ENCODE measurements around the gene RPS19BP1.

RPS19BP1 gene

DNA sequence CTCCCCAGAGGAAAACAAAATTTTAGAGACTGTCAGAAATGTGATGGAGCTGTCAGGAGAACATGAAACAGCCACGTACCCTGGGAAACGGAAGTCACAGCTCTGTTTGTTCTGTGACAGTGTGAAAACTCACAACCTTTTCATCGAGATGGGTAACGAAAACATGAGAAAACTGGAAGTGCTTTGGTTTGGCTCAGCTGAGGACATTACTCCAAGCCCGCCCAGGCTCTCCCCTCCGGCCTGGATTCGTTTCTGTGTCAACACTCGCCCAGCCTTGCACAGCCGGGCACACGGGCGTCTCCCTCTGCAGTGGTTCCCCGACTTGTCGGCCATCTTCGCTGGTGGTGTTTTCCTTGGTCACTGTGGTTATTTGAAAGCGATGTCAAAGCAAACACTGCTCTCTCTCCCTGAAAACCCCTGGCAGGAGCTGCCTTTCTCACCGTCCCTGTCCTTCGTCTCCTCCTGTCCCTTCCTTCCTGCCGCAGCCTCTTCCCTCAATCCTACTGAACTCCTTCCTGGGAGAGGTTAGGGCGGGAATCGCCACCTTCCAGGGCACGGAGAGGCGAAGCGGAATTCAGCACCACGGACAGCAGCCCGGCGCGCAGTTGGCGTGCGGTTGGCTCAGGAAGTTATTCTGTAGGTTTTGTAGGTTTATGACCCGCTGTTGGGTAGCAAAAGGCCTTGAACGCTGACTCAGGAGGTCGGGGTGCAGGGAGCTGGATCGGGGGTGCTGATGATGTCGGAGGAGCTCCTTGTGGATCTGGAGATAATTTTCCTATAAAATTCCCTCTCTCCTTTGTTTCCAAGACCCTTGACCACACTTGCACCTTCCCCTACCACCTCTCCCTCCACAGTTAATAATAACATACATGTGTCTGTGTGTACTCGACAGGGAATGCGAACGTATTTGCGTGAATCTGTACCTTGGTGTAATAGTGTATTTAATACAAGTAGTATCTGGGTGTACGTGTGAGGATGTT, 13.1 kb upstream of the RPS19BP1 start:
- Mint-ChIP-seq H3K4me1 (peaks cover 12% of the 10 kb centered on the region), H3K9me3 (no peaks in the 10 kb centered on the region), H3K27ac (no peak overlapping the region), H3K27me3 (peaks cover 60% of the 10 kb centered on the region), H3K4me3 (no peak overlapping the region), H3K36me3 (no peaks in the 10 kb centered on the region)
- no peak for ATAC-seq

GRCh38 chr22:39543095-39543494, 10.5 kb upstream of the RPS19BP1 start:
- no peak overlapping the region for H3K4me3 Mint-ChIP-seq
- no peaks in the 10 kb centered on the region for H3K9me3 Mint-ChIP-seq
- H3K36me3 Mint-ChIP-seq, result no peaks in the 10 kb centered on the region
- H3K27ac Mint-ChIP-seq, result no peak overlapping the region
- no peak for ATAC-seq
- H3K4me1 Mint-ChIP-seq, result peaks cover 12% of the 10 kb centered on the region
- peaks cover 45% of the 10 kb centered on the region for H3K27me3 Mint-ChIP-seq

- H3K27ac Mint-ChIP-seq, result no peak overlapping the region
- H3K4me1 Mint-ChIP-seq, result peaks cover 11% of the 10 kb centered on the region
- peaks cover 4% of the 10 kb centered on the region for H3K27me3 Mint-ChIP-seq
- H3K36me3 Mint-ChIP-seq, result no peaks in the 10 kb centered on the region
- ATAC-seq, result no peak
- H3K4me3 Mint-ChIP-seq, result no peak overlapping the region
- no peaks in the 10 kb centered on the region for H3K9me3 Mint-ChIP-seq
Measured at GRCh38 chr22:39537975-39538374, 5.4 kb upstream of the RPS19BP1 start.

- Mint-ChIP-seq H3K27ac (no peak overlapping the region), H3K9me3 (no peaks in the 10 kb centered on the region), H3K36me3 (peaks cover 4% of the 10 kb centered on the region), H3K27me3 (no peaks in the 10 kb centered on the region), H3K4me1 (peaks cover 13% of the 10 kb centered on the region), H3K4me3 (no peak overlapping the region)
- ATAC-seq, result no peak
Measured at GRCh38 chr22:39536711-39537110, 4.2 kb upstream of the RPS19BP1 start.

- Mint-ChIP-seq H3K27me3 (no peaks in the 10 kb centered on the region), H3K27ac (no peak overlapping the region), H3K4me3 (no peak overlapping the region), H3K36me3 (peaks cover 6% of the 10 kb centered on the region), H3K9me3 (no peaks in the 10 kb centered on the region), H3K4me1 (peaks cover 21% of the 10 kb centered on the region)
- ATAC-seq, result no peak
Measured at GRCh38 chr22:39535831-39536449, 3.4 kb upstream of the RPS19BP1 start.

GRCh38 chr22:39535357-39535725, 2.8 kb upstream of the RPS19BP1 start:
- Mint-ChIP-seq H3K4me3 (no peak overlapping the region), H3K9me3 (no peaks in the 10 kb centered on the region), H3K27me3 (no peaks in the 10 kb centered on the region), H3K4me1 (peaks cover 27% of the 10 kb centered on the region), H3K36me3 (peaks cover 12% of the 10 kb centered on the region), H3K27ac (no peak overlapping the region)
- no peak for ATAC-seq

DNA sequence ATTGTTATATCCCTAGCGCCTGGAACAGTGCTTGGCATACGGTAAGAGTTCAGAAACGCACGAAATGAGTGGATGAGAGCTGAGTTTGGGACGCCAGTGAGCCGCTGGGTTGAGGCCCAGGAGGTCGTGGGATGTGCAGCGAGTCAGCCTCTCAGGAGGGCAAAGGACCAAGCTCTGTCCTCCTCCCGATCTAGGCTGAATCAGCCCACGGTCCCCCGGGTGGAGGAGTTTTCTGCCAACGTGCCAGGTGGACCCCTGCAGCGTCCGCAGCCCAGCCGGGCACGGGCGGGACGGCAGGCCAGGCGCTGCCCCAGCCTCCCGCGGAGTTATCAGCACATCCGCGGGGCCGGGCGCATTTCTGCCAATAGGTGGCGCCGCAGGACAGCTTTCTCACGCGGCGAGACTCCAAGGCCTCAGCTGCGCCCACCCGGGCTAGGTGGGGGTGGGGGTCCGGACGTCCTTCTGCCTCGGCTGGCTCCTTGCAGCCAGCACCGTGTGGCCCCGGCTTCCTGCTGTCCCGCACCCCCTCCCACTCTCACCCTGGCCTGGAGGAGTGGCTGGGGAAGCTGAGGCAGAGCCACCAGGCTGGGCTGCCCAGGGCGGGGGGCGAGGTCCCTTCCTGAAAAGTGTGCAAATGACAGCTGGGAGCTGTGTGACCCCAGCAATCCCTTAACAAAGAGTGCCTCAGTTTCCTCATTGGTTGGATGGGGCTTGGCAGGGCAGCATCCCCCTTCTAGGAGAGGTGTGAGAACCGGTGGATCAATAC, 2.2 kb upstream of the RPS19BP1 start:
- no peaks in the 10 kb centered on the region for H3K9me3 Mint-ChIP-seq
- H3K36me3 Mint-ChIP-seq, result peaks cover 18% of the 10 kb centered on the region
- ATAC-seq, result peak; percentile 48
- H3K4me1 Mint-ChIP-seq, result peaks cover 33% of the 10 kb centered on the region
- no peaks in the 10 kb centered on the region for H3K27me3 Mint-ChIP-seq
- no peak overlapping the region for H3K27ac Mint-ChIP-seq
- H3K4me3 Mint-ChIP-seq, result no peak overlapping the region

GRCh38 chr22:39534092-39534506, 1.6 kb upstream of the RPS19BP1 start:
- no peak for ATAC-seq
- Mint-ChIP-seq H3K36me3 (peaks cover 23% of the 10 kb centered on the region), H3K4me1 (peaks cover 40% of the 10 kb centered on the region), H3K9me3 (no peaks in the 10 kb centered on the region), H3K4me3 (no peak overlapping the region), H3K27ac (no peak overlapping the region), H3K27me3 (no peaks in the 10 kb centered on the region)

DNA sequence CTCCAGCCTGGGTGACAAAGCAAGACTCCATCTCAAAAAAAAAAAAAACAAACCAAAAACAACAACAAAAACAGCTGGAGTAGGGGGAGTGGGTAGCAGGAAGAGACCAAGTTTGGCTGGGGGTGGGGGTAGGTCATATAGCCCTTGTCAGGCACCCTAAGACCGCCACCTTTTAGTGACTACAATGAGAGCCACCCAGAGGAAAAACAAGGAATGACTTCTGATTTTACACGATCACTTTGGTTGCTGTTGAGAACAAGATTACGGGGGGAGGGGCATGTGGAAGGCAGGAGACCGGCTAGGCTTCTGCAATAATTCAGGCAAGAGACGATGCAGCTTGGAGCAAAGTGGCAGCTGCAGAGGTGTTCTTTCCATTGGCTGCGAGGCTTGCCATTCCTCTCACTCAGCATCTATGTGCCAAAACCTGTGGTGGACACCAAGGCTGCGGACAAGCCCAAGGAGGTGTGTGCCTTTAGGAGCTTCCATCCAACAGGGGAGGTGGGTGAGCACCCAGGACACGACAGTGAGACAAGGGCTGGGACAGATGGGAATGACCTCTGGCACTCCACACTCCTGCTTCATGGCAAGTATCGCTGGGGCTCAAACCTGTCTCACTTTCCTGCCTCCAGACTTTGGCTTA, 1.7 kb downstream of the RPS19BP1 start:
- H3K36me3 Mint-ChIP-seq, result peaks cover 41% of the 10 kb centered on the region
- no peak for ATAC-seq
- H3K27me3 Mint-ChIP-seq, result no peaks in the 10 kb centered on the region

DNA sequence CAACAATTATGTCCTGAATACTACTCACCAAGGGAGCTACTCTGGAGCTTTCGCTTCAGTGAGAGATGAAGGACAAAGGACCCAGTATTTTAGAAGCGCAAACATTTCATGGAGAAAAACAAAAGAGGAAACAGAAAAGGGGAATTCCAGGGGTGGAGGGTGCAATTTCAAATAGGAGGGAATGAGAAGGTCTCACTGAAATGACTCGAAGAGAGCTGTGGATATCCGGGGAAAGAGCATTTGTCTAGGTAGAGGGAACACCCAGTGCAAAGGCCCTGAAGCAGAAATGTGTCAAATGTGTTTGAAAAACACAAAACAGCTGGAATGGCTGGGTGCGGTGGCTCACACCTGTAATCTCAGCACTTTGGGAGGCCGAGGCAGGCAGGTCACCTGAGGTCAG, 2.4 kb downstream of the RPS19BP1 start:
- peak overlapping the region; percentile 85 for H3K4me3 Mint-ChIP-seq
- peaks cover 78% of the 10 kb centered on the region for H3K4me1 Mint-ChIP-seq
- H3K36me3 Mint-ChIP-seq, result peaks cover 48% of the 10 kb centered on the region
- peak overlapping the region; percentile 91 for H3K27ac Mint-ChIP-seq
- ATAC-seq, result no peak
- no peaks in the 10 kb centered on the region for H3K9me3 Mint-ChIP-seq
- H3K27me3 Mint-ChIP-seq, result no peaks in the 10 kb centered on the region

More for the DNA sequence above, 1.7 kb downstream of the RPS19BP1 start:
- peaks cover 71% of the 10 kb centered on the region for H3K4me1 Mint-ChIP-seq
- peak overlapping the region; percentile 89 for H3K4me3 Mint-ChIP-seq
- H3K9me3 Mint-ChIP-seq, result no peaks in the 10 kb centered on the region
- H3K27ac Mint-ChIP-seq, result peak overlapping the region; percentile 91

GRCh38 chr22:39529487-39529851, 3.1 kb downstream of the RPS19BP1 start:
- Mint-ChIP-seq H3K4me3 (peak overlapping the region; percentile 85), H3K27ac (peak overlapping the region; percentile 91), H3K4me1 (peaks cover 84% of the 10 kb centered on the region), H3K9me3 (no peaks in the 10 kb centered on the region), H3K36me3 (peaks cover 55% of the 10 kb centered on the region), H3K27me3 (no peaks in the 10 kb centered on the region)
- ATAC-seq, result peak; percentile 32

DNA sequence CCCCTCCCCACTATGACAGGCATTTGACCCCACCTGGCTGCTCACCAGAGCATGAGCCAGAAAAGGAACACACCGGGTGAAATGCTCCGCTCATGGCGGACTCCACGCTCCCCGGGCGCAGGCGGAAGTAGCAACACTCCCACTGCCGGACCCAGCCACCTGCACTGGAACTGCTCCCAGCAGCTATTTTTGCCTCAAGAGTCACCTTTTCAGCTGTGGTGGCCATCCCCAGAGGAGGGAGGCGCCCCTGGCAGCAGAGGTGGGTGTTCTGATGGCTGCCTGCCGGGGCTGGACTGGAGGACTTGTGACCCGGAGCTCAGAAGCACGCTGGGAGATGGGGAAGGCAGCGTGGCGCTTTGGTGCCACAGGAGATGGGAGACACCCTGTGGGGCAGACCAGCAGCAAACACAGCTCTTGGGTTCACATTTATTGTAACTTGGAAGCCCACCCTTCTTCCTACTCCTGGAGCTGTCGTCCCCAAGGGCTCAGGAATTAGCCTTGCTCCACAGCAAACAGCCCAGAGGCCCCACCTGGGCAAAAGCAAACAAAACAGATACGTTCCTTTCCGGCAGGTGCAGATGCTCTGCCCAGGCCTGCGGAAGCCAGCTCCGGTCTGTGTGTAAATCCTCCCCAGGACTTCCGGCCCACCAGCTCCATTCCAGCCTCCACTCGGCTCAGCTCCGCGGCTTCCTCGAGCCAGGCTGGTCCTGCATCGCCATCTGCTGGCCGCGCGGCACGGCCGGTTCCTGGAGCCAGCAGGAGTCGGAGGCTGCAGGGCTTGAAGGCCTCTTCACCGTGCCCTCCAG, 3.7 kb downstream of the RPS19BP1 start:
- H3K9me3 Mint-ChIP-seq, result no peaks in the 10 kb centered on the region
- H3K27ac Mint-ChIP-seq, result peak overlapping the region; percentile 91
- H3K4me3 Mint-ChIP-seq, result peak overlapping the region; percentile 85
- peak; percentile 68 for ATAC-seq
- H3K27me3 Mint-ChIP-seq, result no peaks in the 10 kb centered on the region
- H3K4me1 Mint-ChIP-seq, result peaks cover 84% of the 10 kb centered on the region
- H3K36me3 Mint-ChIP-seq, result peaks cover 60% of the 10 kb centered on the region

DNA sequence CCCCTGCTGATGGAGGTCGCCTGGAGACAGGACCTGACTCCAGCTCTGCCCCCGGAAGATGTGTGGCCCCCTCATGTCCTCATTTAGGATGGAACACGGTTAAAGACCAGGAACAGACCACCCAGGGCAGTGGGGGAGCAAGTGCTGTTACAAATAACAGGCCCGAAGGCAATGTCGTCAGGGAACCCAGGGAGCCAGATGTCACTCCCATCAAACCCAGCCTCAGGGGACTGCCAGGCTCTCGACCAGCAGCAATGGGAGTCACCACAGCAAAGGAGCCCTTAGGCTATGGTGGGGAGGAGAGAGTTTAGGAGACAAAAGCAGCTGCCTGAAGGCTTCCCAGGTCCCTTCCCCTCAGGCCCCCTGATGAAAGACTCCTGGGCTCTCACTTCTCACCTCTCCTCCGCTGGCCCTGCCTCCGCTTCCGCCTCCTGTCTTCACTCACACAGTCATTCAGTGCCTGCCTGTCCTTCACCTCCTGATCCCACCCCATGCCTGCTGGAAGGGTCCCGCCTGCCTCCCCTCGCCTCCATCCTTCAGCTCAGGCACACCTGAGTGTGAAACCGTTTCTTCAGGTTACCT, 4.4 kb downstream of the RPS19BP1 start:
- Mint-ChIP-seq H3K4me3 (peak overlapping the region; percentile 85), H3K27ac (peak overlapping the region; percentile 91), H3K4me1 (peaks cover 89% of the 10 kb centered on the region), H3K36me3 (peaks cover 65% of the 10 kb centered on the region), H3K27me3 (no peaks in the 10 kb centered on the region), H3K9me3 (no peaks in the 10 kb centered on the region)
- ATAC-seq, result peak; percentile 0

DNA sequence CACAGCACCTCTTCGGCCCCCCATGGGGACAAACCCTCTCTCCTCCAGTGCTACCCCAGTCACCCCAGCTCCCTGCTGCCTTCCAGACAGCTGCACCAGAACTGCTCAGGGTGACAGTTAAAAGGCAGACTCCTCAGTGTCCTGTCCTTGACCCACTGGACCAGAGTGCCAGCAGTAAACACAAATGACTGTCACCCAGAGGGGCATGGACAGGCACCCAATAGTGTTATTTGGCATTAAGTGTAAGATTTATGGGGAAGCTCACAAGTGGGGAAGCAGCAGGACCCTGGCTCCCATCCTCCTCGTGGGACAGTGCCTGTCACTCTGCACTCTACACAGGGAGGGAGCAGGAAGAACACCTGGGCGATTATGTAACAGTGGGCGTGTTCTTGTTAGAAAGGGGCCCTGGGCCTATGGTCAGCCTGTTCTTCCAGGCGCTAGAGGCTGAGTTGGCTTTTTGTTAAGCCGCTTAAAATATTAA, 5.0 kb downstream of the RPS19BP1 start:
- Mint-ChIP-seq H3K4me3 (no peak overlapping the region), H3K27me3 (no peaks in the 10 kb centered on the region), H3K36me3 (peaks cover 71% of the 10 kb centered on the region), H3K9me3 (no peaks in the 10 kb centered on the region), H3K4me1 (peaks cover 95% of the 10 kb centered on the region), H3K27ac (peak overlapping the region; percentile 91)
- ATAC-seq, result no peak

All from stimulated activated memory B cell treated with anti-CD40 and anti-IgM and Interleukin-4, amounts not matched to agents 10 μg/mL and 1 μg/mL and 100 μg/mL, for 72 hours (primary cell).